Sigmoid colon (tissue), 4 donors: ENCODE results near the gene RXFP3.

Source experiments
- EP300 ChIP-seq, 4 donors: sonication (generic); formaldehyde crosslinking; IDR thresholded peaks; one replicate each; pipeline ENCODE4 v1.6.1; 2017; ENCODE audit warnings: antibody characterized with exemption in 4 of 4
- POLR2A ChIP-seq, 2 donors: fragments of 450-650 bp; IDR thresholded peaks; one replicate each; pipeline ENCODE4 v1.6.1; 2016; ENCODE audit warnings: antibody characterized with exemption in 2 of 2, mild to moderate bottlenecking in 2 of 2, moderate library complexity in 2 of 2
- POLR2AphosphoS5 ChIP-seq, 4 donors: sonication (generic); formaldehyde crosslinking; IDR thresholded peaks; one replicate each; pipeline ENCODE4 v1.6.1; 2017; ENCODE audit warnings: antibody characterized with exemption in 4 of 4
- TF ChIP-seq, protein P1 (sequence below), 4 experiments: fragments of 450-650 bp in 3 of 4; fragments of 200-600 bp in 1 of 4; IDR thresholded peaks; one replicate each; pipeline ENCODE4 v1.5.1; 2016 to 2019; ENCODE audit warnings: antibody characterized with exemption in 4 of 4, mild to moderate bottlenecking in 3 of 4, moderate library complexity in 2 of 4

DNA sequence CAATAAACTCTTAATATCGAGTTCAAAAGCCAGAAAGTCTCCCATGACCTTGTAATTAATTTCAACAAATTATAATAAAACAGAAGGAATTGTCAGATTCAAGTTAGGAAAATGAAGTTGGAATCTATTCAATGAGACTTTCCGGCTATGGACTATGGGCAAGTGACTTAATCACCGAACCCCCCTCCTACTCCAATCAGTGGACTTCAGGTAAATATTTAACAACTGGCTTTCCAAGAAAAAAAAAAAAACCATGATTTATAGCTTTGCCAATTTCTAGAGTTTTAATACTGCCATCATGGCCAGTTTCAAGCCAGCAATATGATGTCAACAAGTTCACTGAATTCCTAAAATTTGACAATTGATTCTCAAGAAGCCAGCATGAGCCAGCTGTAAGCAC, 43.8 kb downstream of the RXFP3 start:
- TF ChIP-seq, protein P1, sequence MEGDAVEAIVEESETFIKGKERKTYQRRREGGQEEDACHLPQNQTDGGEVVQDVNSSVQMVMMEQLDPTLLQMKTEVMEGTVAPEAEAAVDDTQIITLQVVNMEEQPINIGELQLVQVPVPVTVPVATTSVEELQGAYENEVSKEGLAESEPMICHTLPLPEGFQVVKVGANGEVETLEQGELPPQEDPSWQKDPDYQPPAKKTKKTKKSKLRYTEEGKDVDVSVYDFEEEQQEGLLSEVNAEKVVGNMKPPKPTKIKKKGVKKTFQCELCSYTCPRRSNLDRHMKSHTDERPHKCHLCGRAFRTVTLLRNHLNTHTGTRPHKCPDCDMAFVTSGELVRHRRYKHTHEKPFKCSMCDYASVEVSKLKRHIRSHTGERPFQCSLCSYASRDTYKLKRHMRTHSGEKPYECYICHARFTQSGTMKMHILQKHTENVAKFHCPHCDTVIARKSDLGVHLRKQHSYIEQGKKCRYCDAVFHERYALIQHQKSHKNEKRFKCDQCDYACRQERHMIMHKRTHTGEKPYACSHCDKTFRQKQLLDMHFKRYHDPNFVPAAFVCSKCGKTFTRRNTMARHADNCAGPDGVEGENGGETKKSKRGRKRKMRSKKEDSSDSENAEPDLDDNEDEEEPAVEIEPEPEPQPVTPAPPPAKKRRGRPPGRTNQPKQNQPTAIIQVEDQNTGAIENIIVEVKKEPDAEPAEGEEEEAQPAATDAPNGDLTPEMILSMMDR (IDR thresholded peaks at IDR 0.05) = no peak
- TF ChIP-seq POLR2A (IDR thresholded peaks at IDR 0.05) (no peak), POLR2AphosphoS5 (IDR thresholded peaks at IDR 0.05) (no peak), EP300 (IDR thresholded peaks at IDR 0.05) (no peak)
